Measurements from ENCODE around the gene ITIH1.

ITIH1 gene

DNA sequence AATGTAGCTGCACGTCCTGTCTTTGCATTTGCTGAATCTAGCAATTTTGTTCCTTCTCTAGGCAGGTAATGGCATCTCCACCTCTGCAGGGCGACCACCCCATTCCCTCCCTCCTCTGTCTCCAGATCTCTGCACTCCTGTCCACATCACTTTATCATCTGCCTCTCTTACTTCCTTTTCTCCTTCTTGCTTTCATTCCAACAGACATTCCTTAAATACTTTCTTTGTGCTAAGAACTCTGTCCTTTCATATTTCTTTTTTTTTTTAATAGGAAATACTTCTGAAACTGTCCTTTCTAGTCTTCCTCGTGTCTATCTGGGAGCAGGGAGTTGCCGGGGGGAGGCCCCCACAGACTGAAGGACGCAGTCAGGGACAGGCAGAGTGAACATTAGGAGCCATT is 24.4 kb downstream of the ITIH1 start:
- in situ Hi-C loops (cut with HindIII; ENCODE audit: low sequenced_read_pairs): no loop called here
- no peak for TF ChIP-seq CTCF (IDR thresholded peaks at IDR 0.05; ENCODE audit: low read depth, low read length, missing control alignments)
- DNase-seq (ENCODE audit: low read depth): no peak
- H3K4me3 ChIP-seq (ENCODE audit: low read depth, low read length): no peak overlapping the region

DNA sequence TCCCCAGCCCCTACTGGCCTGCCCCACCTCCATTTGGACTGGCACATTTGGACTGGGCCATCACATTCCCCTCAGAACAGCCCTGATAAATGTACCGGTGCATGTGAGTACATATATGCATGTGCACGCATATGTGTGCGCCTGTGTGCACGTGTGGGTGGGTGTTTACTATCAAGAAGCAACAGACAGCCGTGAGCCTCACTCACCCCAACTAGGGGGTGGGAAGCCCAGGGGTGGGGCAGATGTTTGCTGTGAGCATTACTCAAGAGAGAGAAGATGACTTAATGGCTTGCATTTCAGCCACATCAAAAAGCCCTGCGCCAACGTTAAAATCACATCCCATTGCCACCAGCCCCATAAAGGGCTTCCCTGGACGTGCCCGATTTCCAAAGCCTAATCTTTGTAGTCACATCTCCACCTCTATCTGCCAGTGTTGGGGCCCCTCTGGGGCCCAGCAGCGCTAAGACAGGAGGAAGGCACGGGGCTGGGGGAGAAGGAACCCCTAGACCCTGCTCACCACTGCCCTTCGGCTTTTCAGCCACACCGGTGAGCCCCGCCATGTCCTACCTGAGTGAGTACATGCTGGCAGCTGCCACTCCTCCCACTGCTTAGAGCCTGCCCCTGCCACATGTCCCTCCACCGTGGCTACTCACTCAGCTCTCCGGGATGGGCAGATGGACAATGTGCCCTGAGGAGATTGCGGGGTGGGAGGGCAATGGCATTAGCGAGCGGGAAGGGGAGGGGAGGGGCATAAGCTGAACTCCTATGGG is 28.1 kb downstream of the ITIH1 start:
- no peak for DNase-seq (ENCODE audit: low read depth)

DNA sequence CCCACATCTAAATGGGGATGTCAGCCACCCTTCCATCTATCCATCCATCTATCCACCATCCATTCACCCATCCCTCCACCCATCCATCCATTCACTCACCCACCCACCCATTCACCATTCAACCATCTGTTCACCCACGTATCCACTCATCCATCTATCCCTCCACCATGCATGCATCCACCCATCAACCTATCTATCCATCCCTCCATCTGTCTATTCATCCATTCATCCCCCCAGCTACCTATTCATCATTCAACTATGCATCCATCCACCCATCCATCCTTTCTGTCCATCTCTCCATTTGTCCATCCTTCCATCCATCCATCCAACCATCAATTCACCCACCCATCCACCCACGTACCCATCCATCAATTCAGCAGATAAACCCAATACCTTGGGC is 31.8 kb downstream of the ITIH1 start:
- in situ Hi-C loops (cut with HindIII; ENCODE audit: low sequenced_read_pairs): no loop called here
- H3K4me3 ChIP-seq (ENCODE audit: low read depth, low read length): no peak overlapping the region
- no peak for TF ChIP-seq CTCF (IDR thresholded peaks at IDR 0.05; ENCODE audit: low read depth, low read length, missing control alignments)
- DNase-seq (ENCODE audit: low read depth): no peak

More for the DNA sequence above, 28.1 kb downstream of the ITIH1 start:
- in situ Hi-C loops (cut with HindIII; ENCODE audit: low sequenced_read_pairs): no loop called here
- H3K4me3 ChIP-seq (ENCODE audit: low read depth, low read length): no peak overlapping the region
- no peak for TF ChIP-seq CTCF (IDR thresholded peaks at IDR 0.05; ENCODE audit: low read depth, low read length, missing control alignments)

GRCh38 chr3:52809662-52810377 is 32.4 kb downstream of the ITIH1 start:
- H3K4me3 ChIP-seq (ENCODE audit: low read depth, low read length): no peak overlapping the region
- no peak for DNase-seq (ENCODE audit: low read depth)
- in situ Hi-C loops (cut with HindIII; ENCODE audit: low sequenced_read_pairs): no loop called here
- TF ChIP-seq CTCF (IDR thresholded peaks at IDR 0.05; ENCODE audit: low read depth, low read length, missing control alignments): no peak

DNA sequence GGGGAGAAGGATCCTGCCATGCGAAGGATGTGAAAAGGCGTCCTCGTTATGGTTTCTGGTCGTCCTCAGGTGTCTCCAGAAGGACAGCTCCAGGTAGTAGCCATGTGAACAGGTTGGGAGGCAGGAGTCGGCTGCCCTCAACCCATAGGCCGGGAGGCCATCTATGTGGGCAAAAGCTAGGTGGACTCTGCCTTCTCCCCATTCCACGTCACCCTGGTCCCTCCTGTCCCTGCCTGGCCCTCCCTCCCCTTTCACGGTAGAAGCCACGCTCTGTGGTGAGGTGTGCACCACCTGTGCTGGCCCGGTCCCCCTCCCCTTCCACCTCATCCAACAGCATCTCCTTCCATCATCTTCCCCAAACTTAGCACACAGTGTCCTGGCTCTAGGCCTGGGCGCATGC is 33.5 kb downstream of the ITIH1 start:
- TF ChIP-seq CTCF (IDR thresholded peaks at IDR 0.05; ENCODE audit: low read depth, low read length, missing control alignments): no peak
- in situ Hi-C loops (cut with HindIII; ENCODE audit: low sequenced_read_pairs): no loop called here
- H3K4me3 ChIP-seq (ENCODE audit: low read depth, low read length): no peak overlapping the region

DNA sequence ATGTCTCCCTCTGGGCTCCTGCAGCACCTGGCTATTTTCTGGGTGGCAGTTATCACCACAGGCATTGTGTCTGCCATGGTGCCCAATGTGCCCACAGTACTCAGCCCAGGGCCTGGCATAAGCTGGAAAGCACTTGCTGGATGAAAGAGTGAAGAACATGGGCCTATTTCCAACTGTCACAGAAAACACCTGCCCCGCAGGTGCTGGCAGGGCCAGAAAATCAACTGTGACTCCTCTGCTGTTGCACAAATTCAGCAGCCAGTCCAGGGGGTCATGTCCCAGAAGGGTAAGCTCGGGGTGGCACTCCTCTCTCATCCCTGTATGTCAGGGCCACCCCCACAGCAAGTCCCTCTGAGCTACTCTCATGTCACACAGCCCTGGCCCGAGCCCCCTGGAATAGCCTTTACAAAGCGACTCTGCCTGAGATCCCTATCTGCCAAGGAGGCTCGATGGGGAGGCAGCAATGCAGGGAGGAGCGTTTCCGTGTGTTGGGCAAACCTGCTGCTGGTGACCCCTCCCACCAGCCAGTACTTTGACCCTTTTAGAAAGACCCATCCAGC is 34.1 kb downstream of the ITIH1 start:
- no peak for DNase-seq (ENCODE audit: low read depth)
- no peak for TF ChIP-seq CTCF (IDR thresholded peaks at IDR 0.05; ENCODE audit: low read depth, low read length, missing control alignments)
- H3K4me3 ChIP-seq (ENCODE audit: low read depth, low read length): no peak overlapping the region
- in situ Hi-C loops (cut with HindIII; ENCODE audit: low sequenced_read_pairs): no loop called here

More for the DNA sequence above, 33.5 kb downstream of the ITIH1 start:
- no peak for DNase-seq (ENCODE audit: low read depth)
